GM18519 (cell line): ENCODE data around the gene GREB1.
"Not testable (repeated sequence)": the region's sequence is repeated elsewhere in the genome, so short reads cannot be mapped to it uniquely, and the experiment has no call there.

Experiments
- ATAC-seq: cut with Tn5 transposase; IDR thresholded peaks from one replicate; pipeline ENCODE4 v1.9.1; 2021; ENCODE audit warnings: mild to moderate bottlenecking, moderate library complexity; ENCODE audit not compliant: unreplicated experiment, low FRiP score

Gene GREB1

DNA sequence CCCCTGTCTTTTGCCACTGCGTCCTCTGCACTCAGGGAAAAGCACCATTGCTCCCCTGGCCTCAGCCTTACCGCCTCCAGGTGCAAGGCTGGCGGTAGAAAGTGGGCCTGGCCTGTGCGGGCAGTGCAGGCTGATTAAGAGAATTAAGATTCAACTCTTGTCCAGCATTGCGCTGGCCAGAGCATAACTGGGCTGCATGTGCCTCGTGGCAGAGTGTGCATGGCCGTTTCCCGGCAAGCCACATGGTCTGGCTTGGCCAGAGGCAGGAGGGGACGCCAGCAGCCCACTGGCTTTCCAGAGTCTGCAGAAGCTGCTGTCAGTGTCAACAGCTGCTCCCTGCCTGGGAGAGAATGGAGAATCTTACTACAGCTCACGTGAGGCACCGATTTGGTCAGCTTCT, 123.8 kb downstream of the GREB1 start:
- ATAC-seq: no peak

DNA sequence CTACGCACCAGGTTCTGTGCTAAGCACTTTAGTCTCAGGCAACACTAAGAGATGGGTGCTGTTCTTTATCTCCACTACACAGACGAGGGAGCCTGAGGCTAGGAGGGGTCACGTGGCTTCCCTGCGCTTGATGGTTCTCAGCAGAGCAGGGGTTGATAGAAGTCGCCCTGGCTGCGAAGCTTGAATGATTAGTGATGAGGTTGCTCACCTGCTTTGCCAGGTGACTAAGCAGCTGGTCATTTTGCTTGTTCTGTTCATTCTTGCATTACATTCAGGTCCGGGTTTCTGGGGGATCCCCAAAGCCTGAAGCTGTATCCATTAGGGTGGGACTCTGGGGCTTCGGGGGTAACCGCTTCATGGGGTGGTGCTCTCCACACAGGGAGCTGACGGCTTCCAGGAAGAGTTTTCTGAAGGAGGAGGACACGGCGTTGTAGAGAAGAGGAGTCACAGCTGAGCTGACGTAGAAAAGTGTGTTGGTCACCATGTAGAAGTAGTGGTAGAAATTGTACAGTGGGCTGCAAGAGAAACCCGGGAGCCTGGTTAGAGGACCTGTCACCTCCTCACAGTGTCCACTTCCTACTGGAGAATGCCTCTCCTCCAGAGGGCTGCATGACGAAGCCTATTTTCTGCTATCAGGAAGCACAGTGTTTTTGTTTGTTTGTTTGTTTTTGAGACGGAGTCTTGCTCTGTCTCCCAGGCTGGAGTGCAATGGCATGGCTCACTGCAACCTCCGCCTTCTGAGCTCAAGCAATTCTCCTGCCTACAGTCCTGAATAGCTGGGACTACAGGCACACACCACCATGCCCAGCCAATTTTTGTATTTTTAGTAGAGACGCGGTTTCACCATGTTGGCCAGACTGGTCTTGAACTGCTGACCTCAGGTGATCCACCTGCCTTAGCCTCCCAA, 124.6 kb downstream of the GREB1 start:
- no peak for ATAC-seq

GRCh38 chr2:11659115-11659475, 125.2 kb downstream of the GREB1 start:
- no peak for ATAC-seq

GRCh38 chr2:11659851-11660250, 126.0 kb downstream of the GREB1 start:
- no peak for ATAC-seq

GRCh38 chr2:11660396-11660795, 126.6 kb downstream of the GREB1 start:
- not testable (repeated sequence) for ATAC-seq

- no peak for ATAC-seq
Measured at GRCh38 chr2:11661891-11662435, 128.1 kb downstream of the GREB1 start.

DNA sequence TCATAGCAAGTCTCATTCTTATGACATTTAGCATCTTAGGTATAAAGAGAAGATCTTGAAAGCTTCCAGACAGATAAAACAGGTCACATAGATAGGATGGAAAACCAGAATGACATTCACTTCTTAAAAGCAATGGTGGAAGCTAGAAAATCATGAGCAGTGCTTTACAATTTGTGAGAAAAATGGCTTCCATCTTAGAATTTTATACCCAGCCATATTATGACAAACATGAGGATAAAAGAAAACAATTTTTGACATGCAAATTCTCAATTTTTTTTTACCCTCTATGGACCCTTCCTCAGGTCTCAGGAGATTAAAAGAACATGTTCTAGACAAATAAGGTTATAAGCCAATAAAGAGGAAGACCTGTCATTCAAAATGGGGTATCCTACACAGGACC, 129.0 kb downstream of the GREB1 start:
- no peak for ATAC-seq

DNA sequence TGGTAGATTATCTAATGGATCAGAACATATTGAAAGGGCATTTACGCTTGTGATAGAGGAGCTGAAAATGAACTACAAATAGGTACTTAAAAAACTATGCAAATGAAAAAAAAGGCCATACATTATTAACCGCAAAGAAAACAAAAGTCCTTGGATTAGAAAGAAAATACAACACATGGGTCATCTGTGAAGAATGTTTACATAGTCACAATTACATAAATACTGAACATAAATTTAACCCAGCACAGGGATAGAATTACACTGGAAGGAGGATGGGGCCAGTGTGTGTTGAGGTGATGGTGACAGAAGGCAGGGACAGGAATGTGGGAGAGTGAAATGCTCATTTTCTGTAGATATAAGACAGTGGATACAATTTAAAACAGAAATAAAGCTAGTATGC, 129.6 kb downstream of the GREB1 start:
- no peak for ATAC-seq

DNA sequence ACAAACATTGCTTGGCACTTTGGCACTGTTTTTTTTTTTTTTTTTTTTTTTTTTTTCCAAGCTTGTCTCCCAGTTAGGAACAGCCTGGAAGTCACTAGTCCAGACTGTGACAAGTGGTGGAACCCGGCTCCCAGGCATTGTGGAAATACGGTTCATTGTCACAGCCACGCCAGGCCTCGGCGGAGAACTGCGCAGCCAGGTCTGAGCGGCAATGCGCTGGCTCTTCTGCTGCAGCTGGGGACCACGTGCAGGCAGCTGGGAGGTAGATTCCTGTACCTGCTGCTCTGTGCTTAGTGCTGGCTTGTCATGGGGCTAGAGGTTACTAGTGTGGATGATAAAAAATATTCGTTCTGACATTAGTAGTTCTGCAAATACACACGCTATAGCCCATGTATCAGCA, 131.2 kb downstream of the GREB1 start:
- ATAC-seq: no peak

GRCh38 chr2:11665510-11666362, 131.9 kb downstream of the GREB1 start:
- no peak for ATAC-seq

GRCh38 chr2:11667194-11667593, 133.3 kb downstream of the GREB1 start:
- no peak for ATAC-seq

DNA sequence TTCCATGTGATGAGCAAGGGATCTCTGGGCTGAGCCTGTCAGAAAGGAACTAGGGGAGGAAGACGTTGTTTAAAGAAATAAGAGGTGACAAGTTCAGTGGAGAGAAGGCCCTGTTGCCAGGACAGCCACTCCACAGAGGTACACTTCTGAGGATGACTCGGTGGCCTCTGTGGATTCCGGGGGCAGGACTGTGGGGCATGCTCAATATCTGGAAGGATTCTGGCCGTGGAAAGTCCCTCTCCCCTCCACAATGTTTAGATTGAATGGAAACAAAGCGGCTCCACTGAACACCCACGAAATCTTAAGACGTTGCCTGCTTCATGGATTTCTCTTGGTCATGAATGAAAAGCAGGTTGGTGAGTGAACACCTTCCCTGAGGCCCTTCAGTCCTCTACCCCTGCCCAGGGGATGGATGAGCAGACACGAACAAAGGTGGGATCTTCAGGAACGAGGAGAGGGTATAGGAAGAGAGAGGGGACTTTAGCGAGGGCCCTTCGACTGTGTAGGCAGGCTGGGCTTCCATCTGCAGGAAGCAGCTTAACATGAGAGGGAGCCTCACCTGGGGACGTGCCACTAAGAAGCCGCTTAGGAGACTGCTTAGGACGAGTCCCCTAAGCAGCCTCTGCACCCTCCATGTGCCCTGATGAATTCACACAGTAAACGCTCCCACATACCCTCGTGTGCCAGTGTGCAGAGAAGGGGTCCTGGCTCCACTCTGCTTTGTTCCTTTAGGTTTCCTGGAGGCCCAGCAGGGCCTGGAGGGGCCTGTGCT, 134.2 kb downstream of the GREB1 start:
- no peak for ATAC-seq

GRCh38 chr2:11669454-11670291, 135.8 kb downstream of the GREB1 start, which contains the start of gene NTSR2:
TSS of gene NTSR2 (minus strand) at chr2:11670195. CDS start at chr2:11670129, 66 bp downstream.
- no peak for ATAC-seq

- no peak for ATAC-seq
Measured at GRCh38 chr2:11672407-11672806, 138.6 kb downstream of the GREB1 start.

GRCh38 chr2:11674983-11675382, 141.1 kb downstream of the GREB1 start:
- ATAC-seq: no peak

DNA sequence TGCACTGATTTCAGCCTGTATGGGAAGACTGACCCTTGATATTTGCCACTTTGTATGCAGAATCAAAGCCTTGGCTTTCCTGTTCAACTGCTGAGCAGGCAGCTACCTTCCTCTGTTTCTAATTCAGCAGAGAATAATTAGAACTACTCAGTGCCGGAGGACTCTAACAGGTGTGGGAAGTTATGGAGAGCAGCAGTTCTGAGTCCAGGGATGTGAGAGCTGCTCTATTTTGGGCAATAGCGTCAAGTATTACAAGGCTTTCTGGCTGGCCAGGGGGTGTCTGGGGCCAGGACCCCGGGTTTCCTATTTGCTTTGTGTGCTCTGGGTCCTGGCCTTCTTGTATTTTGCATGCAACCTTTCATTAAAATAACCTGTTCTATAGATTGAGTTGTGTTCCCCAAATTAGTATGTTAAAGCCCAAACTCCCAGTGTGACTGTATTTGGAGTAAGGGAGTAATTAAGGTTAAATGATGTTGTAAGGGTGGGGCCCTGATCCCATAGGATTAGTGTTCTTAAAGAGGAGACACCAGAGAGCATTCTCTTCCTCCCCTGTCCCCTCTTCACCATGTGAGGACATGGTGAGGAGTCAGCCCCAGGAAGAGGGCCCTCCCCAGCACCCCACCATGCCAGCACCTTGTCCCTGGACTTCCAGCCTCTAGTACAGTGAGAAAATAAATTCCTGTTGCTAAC, 141.7 kb downstream of the GREB1 start:
- no peak for ATAC-seq

DNA sequence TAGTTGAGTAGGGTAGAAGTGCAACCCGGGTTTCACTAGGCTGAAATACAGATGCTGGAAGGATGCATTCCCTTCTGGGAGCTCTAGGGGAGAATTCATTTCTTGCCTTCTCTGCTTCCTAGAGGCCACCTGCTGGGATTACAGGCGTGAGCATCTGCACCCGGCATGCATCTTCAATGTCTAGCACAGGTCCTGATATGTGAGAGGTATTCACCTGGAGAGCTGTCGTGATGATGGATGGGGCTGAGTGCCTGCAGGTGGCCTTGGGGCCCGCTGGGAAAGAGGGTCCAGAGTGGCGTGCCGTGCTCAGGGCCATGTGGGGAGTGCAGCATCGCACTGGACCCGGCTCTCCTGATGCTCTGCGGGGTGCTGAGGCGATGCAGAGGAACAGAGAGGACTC, 142.8 kb downstream of the GREB1 start:
- no peak for ATAC-seq

GRCh38 chr2:11677136-11678055, 143.6 kb downstream of the GREB1 start:
- no peak for ATAC-seq
